Keratinocyte (primary cell): ENCODE measurements around the gene DTX3L.

ENCODE experiments used
- CTCF ChIP-seq, 3 experiments: IDR thresholded peaks in 1 of 3; conservative IDR thresholded peaks in 1 of 3; optimal IDR thresholded peaks in 1 of 3; 2 replicates in 2 of 3; 3 replicates in 1 of 3; pipeline versions ENCODE3 to v1.5.1; 2011; ENCODE audit warnings: low read length in 3 of 3, mild to moderate bottlenecking in 3 of 3, moderate library complexity in 2 of 3, control low read depth in 1 of 3, inconsistent platforms in 1 of 3; ENCODE audit not compliant: insufficient read depth in 2 of 3; ENCODE audit errors: extremely low read depth in 1 of 3
- EZH2 ChIP-seq: IDR thresholded peaks from one replicate; pipeline ENCODE4 v1.6.1; 2012; ENCODE audit warnings: inconsistent platforms, mild to moderate bottlenecking, low read length, moderate library complexity

- TF ChIP-seq CTCF (optimal IDR thresholded peaks at IDR 0.05 in 1 of 3, IDR thresholded peaks at IDR 0.05 in 1 of 3, conservative IDR thresholded peaks at IDR 0.05 in 1 of 3; ENCODE audit: extremely low read depth in 1 of 3, insufficient read depth in 2 of 3, low read length in 3 of 3) (no peak), EZH2 (no peak)
Observed at GRCh38 chr3:122555275-122556071, 8.7 kb upstream of the DTX3L start.
